NCI-H2029 treated with DMSO at 0.1 percent for 48 hours (cell line): ENCODE data around the gene STK32C.
"Not testable (repeated sequence)": the region's sequence is repeated elsewhere in the genome, so short reads cannot be mapped to it uniquely, and the experiment has no call there.

Experiments
- DNase-seq: peaks from one replicate; lab custom pipeline; 2025; lab: John Stamatoyannopoulos, UW

The STK32C gene

GRCh38 chr10:132319853-132320653 is 12.3 kb upstream of the STK32C start:
- DNase-seq: no peak

GRCh38 chr10:132317477-132317876 is 9.7 kb upstream of the STK32C start:
- not testable (repeated sequence) for DNase-seq

- no peak for DNase-seq
Observed at GRCh38 chr10:132316133-132316532, 8.4 kb upstream of the STK32C start.

DNA sequence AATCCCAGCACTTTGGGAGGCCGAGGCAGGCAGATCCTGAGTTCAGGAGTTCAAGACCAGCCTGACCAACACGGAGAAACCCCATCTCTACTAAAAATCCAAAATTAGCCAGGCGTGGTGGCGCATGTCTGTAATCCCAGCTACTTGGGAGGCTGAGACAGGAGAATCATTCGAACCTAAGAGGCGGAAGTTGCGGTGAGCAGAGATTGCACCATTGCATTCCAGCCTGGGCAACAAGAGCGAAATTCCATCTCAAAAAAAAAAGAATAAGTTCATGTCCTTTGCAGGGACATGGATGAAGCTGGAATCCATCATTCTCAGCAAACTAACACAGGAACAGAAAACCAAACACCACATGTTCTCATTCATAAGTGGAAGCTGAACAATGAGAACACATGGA is 7.1 kb upstream of the STK32C start:
- not testable (repeated sequence) for DNase-seq

GRCh38 chr10:132314336-132314735 is 6.6 kb upstream of the STK32C start:
- no peak for DNase-seq

- no peak for DNase-seq
Observed at GRCh38 chr10:132313865-132314264, 6.1 kb upstream of the STK32C start.

- no peak for DNase-seq
Observed at GRCh38 chr10:132313305-132313704, 5.6 kb upstream of the STK32C start.

DNA sequence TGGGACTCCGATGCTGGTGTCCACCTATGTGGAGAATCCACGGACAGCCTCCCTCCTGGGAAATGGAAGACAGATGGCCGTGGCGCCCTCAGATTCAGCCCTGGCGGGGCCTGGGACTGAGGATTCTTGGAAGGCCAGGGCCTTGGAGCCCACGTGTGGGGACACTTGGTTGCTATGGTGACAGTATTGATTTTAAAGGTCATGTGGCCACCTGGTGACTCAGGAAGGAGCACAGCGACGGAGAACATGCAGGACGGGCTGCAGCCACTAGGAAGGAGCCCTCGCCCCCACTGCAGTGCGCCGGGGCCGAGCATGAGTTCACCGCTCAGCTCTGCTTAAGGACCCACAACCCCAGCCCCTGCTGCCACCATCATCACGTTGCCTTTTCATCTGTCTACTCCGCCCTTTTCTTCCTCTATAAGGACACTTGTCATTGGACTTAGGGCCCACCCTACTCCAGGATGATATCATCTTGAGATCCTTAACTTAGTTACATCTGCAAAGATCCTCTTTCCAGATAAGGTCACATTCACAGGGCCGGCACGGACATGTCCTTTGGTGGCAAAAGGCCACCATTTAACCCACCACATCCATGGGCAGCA is 3.7 kb upstream of the STK32C start:
- DNase-seq: no peak

GRCh38 chr10:132310701-132311337 is 3.1 kb upstream of the STK32C start:
- no peak for DNase-seq

DNA sequence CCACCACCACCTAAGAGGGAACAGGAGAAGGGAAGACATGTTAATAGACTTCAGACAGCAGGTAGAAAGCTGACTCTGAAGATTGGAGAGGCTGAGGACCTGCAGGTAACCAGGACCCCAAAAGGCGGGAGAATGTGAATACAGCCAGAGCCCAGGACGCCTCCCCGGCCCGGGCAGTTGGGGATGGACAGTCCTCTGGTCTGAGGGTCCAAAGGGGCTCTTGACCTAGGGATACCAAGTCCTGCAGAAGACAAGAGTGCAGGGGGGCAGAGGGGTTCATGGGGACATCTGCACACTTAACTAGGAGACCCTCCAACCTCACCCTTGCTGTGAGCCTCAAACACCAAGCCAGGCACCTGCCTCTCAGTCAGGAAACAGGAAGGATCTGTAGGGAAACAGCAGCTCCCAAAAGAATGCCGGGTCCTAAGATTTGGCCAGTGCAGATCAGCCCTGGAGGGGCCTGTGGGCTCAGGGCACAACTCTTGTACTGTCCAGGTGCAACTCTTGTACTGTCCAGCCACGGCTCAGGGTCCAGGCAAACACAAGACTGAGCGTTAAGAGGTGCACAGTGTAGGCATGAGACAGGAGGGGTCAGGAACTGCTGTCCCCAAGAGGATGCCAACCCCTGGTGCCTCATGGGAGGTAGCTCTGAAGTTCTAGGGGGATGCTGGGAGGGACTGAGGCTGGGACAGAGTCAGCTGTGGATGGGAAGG is 2.3 kb upstream of the STK32C start:
- no peak for DNase-seq

GRCh38 chr10:132309471-132309865 is 1.7 kb upstream of the STK32C start:
- DNase-seq: no peak

- no peak for DNase-seq
Observed at GRCh38 chr10:132308587-132309470, 1.1 kb upstream of the STK32C start.

GRCh38 chr10:132306864-132307751 is 642 bp downstream of the STK32C start:
- DNase-seq: no peak

GRCh38 chr10:132306343-132306685 is 1.4 kb downstream of the STK32C start:
- no peak for DNase-seq

- no peak for DNase-seq
Observed at GRCh38 chr10:132305654-132306342, 2.0 kb downstream of the STK32C start.

GRCh38 chr10:132304756-132305509 is 2.8 kb downstream of the STK32C start:
- DNase-seq: no peak

DNA sequence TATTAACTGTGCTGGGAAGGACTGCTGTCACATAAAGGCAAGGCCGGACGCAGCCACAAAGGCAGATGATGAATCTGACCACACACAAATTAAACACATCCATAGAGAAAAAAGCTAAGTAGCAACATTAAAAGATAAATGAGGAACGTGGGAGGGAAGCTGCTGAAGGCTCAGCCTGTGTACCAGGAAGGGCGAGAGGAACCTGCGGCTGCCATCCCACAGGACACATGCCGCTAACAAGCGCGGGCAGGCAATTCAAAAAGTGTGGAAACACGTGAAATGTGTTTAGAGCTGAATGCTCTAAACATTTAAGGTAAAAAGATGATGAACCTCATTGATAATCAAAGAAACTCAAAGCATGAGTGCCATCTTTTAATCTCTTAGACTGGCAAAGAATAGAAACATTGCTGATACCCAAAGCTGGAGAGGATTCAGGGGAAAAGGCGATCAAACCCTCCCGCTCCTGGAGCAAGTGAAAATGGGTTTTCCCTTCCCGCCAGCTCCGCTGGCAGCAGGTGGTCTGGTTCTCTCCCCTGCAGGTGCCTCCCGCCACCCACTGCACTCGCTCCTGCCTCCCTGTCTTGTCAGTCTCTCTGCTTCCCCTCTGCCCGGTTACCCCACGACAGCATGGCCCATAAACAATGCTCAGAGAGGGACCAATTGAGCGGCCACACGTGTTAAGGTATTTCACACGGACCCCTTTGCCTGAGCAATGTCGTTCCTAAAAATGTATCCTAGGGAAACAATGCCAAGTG is 4.2 kb downstream of the STK32C start:
- no peak for DNase-seq
